ENCODE results near the gene SCLY. TPM values are rescaled to one million over a fixed set of nuclear protein-coding genes. Genes with fewer than 3 reads are reported as not detected.

The SCLY gene
- total RNA-seq, 1 donor from 2014 or later, result 21.5 TPM

DNA sequence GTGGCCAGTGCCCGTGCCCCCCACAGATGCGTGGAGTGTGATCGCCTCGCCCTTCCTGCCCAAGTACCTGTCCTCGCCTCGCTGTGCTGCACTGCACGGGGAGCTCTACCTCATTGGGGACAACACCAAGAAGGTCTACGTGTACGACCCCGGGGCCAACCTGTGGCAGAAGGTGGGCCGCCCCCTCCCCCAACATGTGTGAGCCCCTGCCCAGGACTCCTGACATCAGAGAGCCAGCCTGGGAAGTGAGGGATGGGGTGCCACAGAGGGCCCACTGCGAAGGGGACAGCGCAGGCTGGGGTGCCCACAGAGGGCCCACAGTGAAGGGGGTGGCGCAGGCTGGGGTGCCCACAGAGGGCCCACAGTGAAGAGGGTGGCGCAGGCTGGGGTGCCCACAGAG is 88.2 kb downstream of the SCLY start:
- Mint-ChIP-seq H3K9me3 (peaks cover under 1% of the 10 kb centered on the region), H3K4me1 (no peaks in the 10 kb centered on the region), H3K4me3 (no peak overlapping the region), H3K36me3 (no peaks in the 10 kb centered on the region), H3K27me3 (ENCODE audit: low read depth) (no peaks in the 10 kb centered on the region), H3K27ac (no peak overlapping the region)
- DNase-seq (ENCODE audit: low spot score in 2 of 2, unreplicated experiment in 2 of 2), result no peak
- TF ChIP-seq, protein P1, sequence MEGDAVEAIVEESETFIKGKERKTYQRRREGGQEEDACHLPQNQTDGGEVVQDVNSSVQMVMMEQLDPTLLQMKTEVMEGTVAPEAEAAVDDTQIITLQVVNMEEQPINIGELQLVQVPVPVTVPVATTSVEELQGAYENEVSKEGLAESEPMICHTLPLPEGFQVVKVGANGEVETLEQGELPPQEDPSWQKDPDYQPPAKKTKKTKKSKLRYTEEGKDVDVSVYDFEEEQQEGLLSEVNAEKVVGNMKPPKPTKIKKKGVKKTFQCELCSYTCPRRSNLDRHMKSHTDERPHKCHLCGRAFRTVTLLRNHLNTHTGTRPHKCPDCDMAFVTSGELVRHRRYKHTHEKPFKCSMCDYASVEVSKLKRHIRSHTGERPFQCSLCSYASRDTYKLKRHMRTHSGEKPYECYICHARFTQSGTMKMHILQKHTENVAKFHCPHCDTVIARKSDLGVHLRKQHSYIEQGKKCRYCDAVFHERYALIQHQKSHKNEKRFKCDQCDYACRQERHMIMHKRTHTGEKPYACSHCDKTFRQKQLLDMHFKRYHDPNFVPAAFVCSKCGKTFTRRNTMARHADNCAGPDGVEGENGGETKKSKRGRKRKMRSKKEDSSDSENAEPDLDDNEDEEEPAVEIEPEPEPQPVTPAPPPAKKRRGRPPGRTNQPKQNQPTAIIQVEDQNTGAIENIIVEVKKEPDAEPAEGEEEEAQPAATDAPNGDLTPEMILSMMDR (IDR thresholded peaks at IDR 0.05; ENCODE audit: unreplicated experiment), result no peak

Other genes starting within 250 kb of the SCLY start
- gene RAMP1, start 201.4 kb upstream of the SCLY start, total RNA-seq, result 2.0 to 2.1 TPM (median 2.0 TPM) in 3 replicates
- 31.9 to 36.4 TPM (median 33.4 TPM) in 3 replicates for gene UBE2F, start 94.0 kb upstream of the SCLY start, total RNA-seq
- 0.29 to 0.75 TPM (median 0.38 TPM) in 3 replicates for gene ESPNL, start 39.3 kb downstream of the SCLY start, total RNA-seq
- gene KLHL30, start 77.7 kb downstream of the SCLY start, total RNA-seq, result 0.16 to 0.20 TPM (median 0.20 TPM) in 3 replicates
- 0.50 to 0.85 TPM (median 0.66 TPM) in 3 replicates for gene ERFE, start 98.0 kb downstream of the SCLY start, total RNA-seq
- 48.6 to 54.0 TPM (median 50.8 TPM) in 3 replicates for gene ILKAP, start 142.7 kb downstream of the SCLY start, total RNA-seq
- gene HES6, start 179.0 kb downstream of the SCLY start, total RNA-seq, result 4.2 to 5.1 TPM (median 4.3 TPM) in 3 replicates
- 11.4 to 12.7 TPM (median 11.7 TPM) in 3 replicates for gene PER2, start 227.6 kb downstream of the SCLY start, total RNA-seq

Measured in mesothelial cell of epicardium (in vitro differentiated cells).